ENCODE results near the gene FAM181A. TPM values are rescaled to one million over a fixed set of nuclear protein-coding genes. Genes with fewer than 3 reads are reported as not detected.

Gene FAM181A
- total RNA-seq, 2 donors from 2014 or later = not detected

GRCh38 chr14:93891756-93892504, 35.2 kb upstream of the FAM181A start:
- TF ChIP-seq POLR2A (IDR thresholded peaks at IDR 0.05) = no peak
- TF ChIP-seq CTCF (IDR thresholded peaks at IDR 0.05) = no peak
- intact Hi-C loops (cut with DNase I) = loop anchor here (10.0 kb wide), 1 partner anchor 237 kb away; no protein-coding TSS in a partner anchor
- ATAC-seq (no peak), DNase-seq (no peak)
- no peaks in the 10 kb centered on the region for H3K4me1 ChIP-seq
- no peak overlapping the region for H3K4me3 ChIP-seq
- WGBS, 2 donors = 52 to 67% methylated on average over 11 to 15 of the region's 15 CpGs
- H3K27ac ChIP-seq = no peak overlapping the region
- H3K36me3 ChIP-seq (replicated peaks in 1 of 2; ENCODE audit: insufficient read depth in 1 of 2, low read depth in 2 of 2) = no peaks in the 10 kb centered on the region
- H3K27me3 ChIP-seq = no peaks in the 10 kb centered on the region
- no peaks in the 10 kb centered on the region for H3K9me3 ChIP-seq

- ATAC-seq = no peak
- no peak for TF ChIP-seq POLR2A (IDR thresholded peaks at IDR 0.05)
- no peak for TF ChIP-seq CTCF (IDR thresholded peaks at IDR 0.05)
- intact Hi-C loops (cut with DNase I) = loop anchor here (10.0 kb wide), 1 partner anchor 238 kb away; no protein-coding TSS in a partner anchor
- Histone ChIP-seq H3K27me3 (no peaks in the 10 kb centered on the region), H3K27ac (no peak overlapping the region), H3K4me3 (no peak overlapping the region), H3K4me1 (no peaks in the 10 kb centered on the region), H3K36me3 (replicated peaks in 1 of 2; ENCODE audit: insufficient read depth in 1 of 2, low read depth in 2 of 2) (no peaks in the 10 kb centered on the region), H3K9me3 (no peaks in the 10 kb centered on the region)
- 53 to 63% methylated on average over 5 of the region's 5 CpGs for WGBS, 2 donors
- no peak for DNase-seq
Measured at GRCh38 chr14:93892505-93892839, 34.7 kb upstream of the FAM181A start.

GRCh38 chr14:93892923-93893558, 34.1 kb upstream of the FAM181A start:
- peak; percentile 45 for ATAC-seq
- Histone ChIP-seq H3K36me3 (replicated peaks in 1 of 2; ENCODE audit: insufficient read depth in 1 of 2, low read depth in 2 of 2) (no peaks in the 10 kb centered on the region), H3K27me3 (no peaks in the 10 kb centered on the region), H3K4me1 (no peaks in the 10 kb centered on the region), H3K27ac (no peak overlapping the region), H3K9me3 (no peaks in the 10 kb centered on the region), H3K4me3 (no peak overlapping the region)
- DNase-seq = peak; percentile 68 to 79 (median 73)
- 22 to 32% methylated on average over 11 to 13 of the region's 13 CpGs for WGBS, 2 donors
- intact Hi-C loops (cut with DNase I) = loop anchor here (10.0 kb wide), 1 partner anchor 238 kb away; no protein-coding TSS in a partner anchor
- no peak for TF ChIP-seq POLR2A (IDR thresholded peaks at IDR 0.05)
- TF ChIP-seq CTCF (IDR thresholded peaks at IDR 0.05) = peak; percentile 82 to 98 (median 85)

GRCh38 chr14:93893661-93894261, 33.4 kb upstream of the FAM181A start:
- H3K36me3 ChIP-seq (replicated peaks in 1 of 2; ENCODE audit: insufficient read depth in 1 of 2, low read depth in 2 of 2) = no peaks in the 10 kb centered on the region
- 60 to 66% methylated on average over 12 of the region's 12 CpGs for WGBS, 2 donors
- H3K9me3 ChIP-seq = no peaks in the 10 kb centered on the region
- TF ChIP-seq POLR2A (IDR thresholded peaks at IDR 0.05) (no peak), CTCF (IDR thresholded peaks at IDR 0.05) (no peak)
- H3K27ac ChIP-seq = no peak overlapping the region
- ATAC-seq = no peak
- intact Hi-C loops (cut with DNase I) = loop anchor here (10.0 kb wide), 1 partner anchor 239 kb away; no protein-coding TSS in a partner anchor
- H3K27me3 ChIP-seq = no peaks in the 10 kb centered on the region
- H3K4me3 ChIP-seq = no peak overlapping the region
- no peak for DNase-seq
- H3K4me1 ChIP-seq = no peaks in the 10 kb centered on the region

All from body of pancreas (tissue), 4 donors.